Stimulated activated naive CD8-positive, alpha-beta T cell treated with anti-CD3 and anti-CD28 coated beads, Interleukin-15, Interleukin-2, amounts not matched to agents 100 ng/mL and 50 ng/mL, for 24 hours (primary cell): ENCODE measurements around the gene MRNIP.

Experiments
- H3K27ac Mint-ChIP-seq: one replicate; pipeline ENCODE4 v1.8.0; 2021; ENCODE audit warnings: mild to moderate bottlenecking, mixed read lengths
- H3K27me3 Mint-ChIP-seq: one replicate; pipeline ENCODE4 v1.8.0; 2021; ENCODE audit warnings: mixed read lengths
- H3K36me3 Mint-ChIP-seq: one replicate; pipeline ENCODE4 v1.8.0; 2021; ENCODE audit warnings: low read depth, mixed read lengths
- H3K4me1 Mint-ChIP-seq: one replicate; pipeline ENCODE4 v1.8.0; 2021; ENCODE audit warnings: low read depth, mixed read lengths
- H3K4me3 Mint-ChIP-seq: one replicate; pipeline ENCODE4 v1.8.0; 2021; ENCODE audit warnings: mild to moderate bottlenecking, mixed read lengths
- H3K9me3 Mint-ChIP-seq: one replicate; pipeline ENCODE4 v1.8.0; 2021; ENCODE audit warnings: mixed read lengths

MRNIP gene, protein sequence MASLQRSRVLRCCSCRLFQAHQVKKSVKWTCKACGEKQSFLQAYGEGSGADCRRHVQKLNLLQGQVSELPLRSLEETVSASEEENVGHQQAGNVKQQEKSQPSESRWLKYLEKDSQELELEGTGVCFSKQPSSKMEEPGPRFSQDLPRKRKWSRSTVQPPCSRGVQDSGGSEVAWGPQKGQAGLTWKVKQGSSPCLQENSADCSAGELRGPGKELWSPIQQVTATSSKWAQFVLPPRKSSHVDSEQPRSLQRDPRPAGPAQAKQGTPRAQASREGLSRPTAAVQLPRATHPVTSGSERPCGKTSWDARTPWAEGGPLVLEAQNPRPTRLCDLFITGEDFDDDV

DNA sequence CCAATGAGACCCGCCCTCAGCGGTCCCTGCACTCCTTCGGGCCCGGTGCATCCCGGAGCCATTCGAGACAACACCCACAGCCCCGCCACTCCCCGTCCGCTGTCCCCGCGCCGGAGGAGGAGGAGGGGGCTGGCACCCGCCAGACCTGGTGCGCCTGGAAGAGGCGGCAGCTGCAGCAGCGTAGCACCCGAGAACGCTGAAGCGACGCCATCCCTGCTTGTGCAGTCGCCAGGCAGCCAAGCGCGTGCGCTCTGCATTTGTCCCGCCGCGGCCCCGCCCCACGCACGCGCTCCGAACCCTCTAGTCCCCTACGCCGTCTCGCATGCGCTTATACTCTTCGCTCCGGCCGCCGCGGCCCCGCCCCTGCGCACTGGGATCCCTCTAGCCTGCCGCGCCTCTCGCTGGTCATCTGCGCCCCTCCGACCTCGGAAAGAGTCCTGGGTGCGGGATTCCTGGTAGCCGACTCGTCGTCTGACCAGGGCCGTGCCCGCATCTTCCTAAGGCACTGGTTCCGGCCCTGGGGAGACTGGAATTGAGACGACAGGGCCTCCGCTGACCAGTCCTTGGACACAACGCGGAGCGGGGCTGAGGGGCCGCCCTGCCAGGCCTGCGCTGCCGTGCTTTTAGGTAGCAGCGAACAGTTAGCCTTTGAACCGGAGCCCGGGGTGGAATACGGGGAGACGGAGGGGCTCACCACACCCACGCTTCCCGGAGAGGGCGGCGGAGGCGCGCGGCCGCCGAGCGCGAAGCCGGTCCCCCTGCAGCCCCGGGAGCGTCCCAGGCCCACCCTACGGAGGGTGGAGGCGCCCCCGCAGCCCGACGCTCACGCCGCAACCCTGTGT, at the start of gene MRNIP:
MRNIP (minus strand) TSS at position 232 of the 842 bp plus-strand sequence; CDS start at position 211, 21 bp downstream.
- no peaks in the 10 kb centered on the region for H3K9me3 Mint-ChIP-seq
- peak within 1 kb of the TSS; percentile 85 for H3K27ac Mint-ChIP-seq
- H3K4me3 Mint-ChIP-seq, result peak within 1 kb of the TSS; percentile 94
- no peaks in the 10 kb centered on the region for H3K27me3 Mint-ChIP-seq
- peaks cover 15% of the 10 kb centered on the region for H3K36me3 Mint-ChIP-seq
- H3K4me1 Mint-ChIP-seq, result peaks cover 27% of the 10 kb centered on the region

DNA sequence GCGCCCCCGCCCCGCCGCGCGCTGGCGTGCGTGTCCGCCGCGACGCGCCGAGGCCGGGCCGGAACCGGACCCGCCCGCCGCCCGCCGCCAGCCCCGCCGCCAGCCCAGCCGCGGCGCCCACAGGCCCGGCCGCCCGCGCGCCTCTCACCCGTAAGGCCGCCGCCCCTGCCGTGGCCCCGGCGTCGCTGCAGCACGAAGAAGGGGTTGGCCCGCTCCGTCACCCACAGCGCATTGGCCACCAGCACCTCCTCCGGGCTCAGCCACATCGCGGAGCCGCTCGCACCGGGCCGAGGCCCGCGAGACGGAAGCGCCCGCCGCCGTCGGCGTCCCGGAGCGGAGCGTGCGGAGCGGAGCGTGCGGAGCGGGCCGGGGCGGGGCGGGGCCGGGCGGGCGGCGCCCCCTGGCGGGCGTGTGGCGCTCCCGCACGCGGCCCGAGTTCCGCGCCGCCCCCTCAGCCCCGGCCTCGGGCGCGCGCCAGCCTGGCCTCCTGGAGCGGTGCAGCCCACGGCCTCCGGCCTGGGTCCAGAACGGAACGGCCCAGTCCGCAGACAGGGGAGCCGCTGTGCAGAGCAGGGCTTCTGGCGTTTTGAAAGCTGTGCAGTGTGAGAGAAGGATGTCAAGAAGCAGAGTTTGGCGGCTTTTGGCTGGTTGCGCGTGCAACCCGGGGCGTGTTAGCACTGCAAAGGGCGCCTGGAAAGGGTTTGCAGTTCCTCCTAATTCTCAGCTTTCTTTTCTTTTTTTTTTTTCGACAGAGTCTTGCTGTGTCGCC, 49.1 kb upstream of the MRNIP start, which contains the start of gene TBC1D9B:
TBC1D9B (minus strand) TSS at position 342 of the 769 bp plus-strand sequence; CDS start at position 266, 76 bp downstream.
- H3K4me3 Mint-ChIP-seq, result peak within 1 kb of the TSS; percentile 89
- H3K27me3 Mint-ChIP-seq, result no peaks in the 10 kb centered on the region
- H3K4me1 Mint-ChIP-seq, result peaks cover 26% of the 10 kb centered on the region
- H3K27ac Mint-ChIP-seq, result peak within 1 kb of the TSS; percentile 76
- peaks cover 21% of the 10 kb centered on the region for H3K36me3 Mint-ChIP-seq
- H3K9me3 Mint-ChIP-seq, result no peaks in the 10 kb centered on the region

DNA sequence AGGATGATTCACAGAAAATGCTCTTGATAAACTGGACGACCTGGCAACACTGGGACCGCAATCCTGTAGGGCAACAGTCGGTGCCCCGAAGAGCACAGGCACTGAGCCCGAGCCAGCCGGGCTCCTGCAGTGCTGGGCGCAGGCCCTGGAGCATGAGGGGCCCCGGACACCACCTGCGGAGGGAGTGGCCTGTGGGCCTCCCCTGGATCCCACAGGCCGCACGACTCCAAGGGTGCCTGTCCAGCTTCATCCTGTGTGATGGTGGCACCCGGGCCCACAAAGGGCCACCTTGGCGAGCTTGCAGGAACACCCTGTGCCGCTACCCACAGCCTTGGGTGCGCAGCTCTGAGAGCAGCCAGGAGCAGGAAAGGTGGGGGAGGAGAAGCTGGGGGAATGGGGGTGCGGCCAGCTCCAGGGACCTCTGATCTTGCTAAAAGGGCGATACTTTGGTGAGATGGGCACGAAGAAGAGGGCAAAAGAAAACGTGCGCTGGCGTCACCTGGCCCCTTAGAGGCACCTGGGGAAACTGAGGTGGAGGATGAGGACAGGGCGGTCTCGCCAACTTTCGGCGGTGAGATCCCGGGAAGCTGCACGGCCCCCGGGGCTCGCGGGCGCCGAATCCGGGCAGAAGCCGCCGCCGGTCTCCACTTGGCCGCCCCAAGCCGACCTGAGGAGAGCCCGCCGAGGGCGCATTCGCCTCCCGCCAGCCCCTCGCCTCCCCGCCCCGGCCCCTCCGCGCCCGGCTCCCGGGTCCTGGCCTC, 48.4 kb upstream of the MRNIP start:
- Mint-ChIP-seq H3K4me1 (peaks cover 26% of the 10 kb centered on the region), H3K27ac (peak overlapping the region; percentile 76), H3K36me3 (peaks cover 23% of the 10 kb centered on the region), H3K9me3 (no peaks in the 10 kb centered on the region), H3K27me3 (no peaks in the 10 kb centered on the region), H3K4me3 (peak overlapping the region; percentile 89)

DNA sequence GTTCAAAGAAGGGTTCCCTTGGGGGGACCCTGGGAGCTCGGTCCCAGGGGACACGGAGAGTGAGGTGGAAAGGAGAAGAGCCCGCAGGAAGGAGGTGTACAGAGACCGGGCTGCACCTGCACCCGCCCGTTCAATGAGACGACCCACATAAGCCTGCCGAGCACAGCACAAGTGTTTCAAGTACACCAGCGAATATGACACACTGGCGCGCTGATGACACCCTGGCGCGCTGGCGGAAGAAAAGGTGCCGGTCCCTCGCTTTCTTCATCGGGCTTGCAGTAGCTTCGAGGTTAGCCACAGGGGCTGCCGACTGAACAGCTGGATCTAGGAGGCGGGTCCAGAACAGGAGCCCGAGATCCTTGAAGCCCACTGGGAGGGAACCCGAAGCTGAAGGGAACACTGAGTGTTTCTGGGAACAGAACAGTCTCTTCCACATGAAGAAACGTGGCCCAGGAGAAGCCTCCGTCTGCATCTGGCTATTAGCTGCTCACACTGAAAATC, 47.7 kb upstream of the MRNIP start:
- Mint-ChIP-seq H3K27me3 (no peaks in the 10 kb centered on the region), H3K4me1 (peaks cover 26% of the 10 kb centered on the region), H3K36me3 (peaks cover 25% of the 10 kb centered on the region), H3K4me3 (peak overlapping the region; percentile 89), H3K27ac (peak overlapping the region; percentile 68), H3K9me3 (no peaks in the 10 kb centered on the region)

DNA sequence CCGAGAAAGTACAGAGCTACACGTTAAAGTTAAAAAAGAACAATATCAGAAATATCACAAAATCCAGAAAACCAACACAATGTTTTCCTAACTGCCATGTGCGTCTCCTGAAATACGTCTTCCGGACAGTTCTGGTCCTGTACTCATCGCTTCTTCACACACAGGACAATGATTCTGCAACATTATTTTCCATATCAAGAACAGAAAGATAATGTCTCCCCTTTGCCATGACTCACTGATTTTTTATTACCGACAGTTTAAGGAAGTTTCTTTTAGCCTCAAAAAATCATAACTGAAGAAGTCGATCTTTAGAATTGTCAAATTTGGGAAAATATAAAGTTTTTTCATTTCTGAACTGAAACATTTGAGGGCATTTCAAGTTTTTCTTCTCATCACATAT, 46.5 kb upstream of the MRNIP start:
- no peak overlapping the region for H3K27ac Mint-ChIP-seq

DNA sequence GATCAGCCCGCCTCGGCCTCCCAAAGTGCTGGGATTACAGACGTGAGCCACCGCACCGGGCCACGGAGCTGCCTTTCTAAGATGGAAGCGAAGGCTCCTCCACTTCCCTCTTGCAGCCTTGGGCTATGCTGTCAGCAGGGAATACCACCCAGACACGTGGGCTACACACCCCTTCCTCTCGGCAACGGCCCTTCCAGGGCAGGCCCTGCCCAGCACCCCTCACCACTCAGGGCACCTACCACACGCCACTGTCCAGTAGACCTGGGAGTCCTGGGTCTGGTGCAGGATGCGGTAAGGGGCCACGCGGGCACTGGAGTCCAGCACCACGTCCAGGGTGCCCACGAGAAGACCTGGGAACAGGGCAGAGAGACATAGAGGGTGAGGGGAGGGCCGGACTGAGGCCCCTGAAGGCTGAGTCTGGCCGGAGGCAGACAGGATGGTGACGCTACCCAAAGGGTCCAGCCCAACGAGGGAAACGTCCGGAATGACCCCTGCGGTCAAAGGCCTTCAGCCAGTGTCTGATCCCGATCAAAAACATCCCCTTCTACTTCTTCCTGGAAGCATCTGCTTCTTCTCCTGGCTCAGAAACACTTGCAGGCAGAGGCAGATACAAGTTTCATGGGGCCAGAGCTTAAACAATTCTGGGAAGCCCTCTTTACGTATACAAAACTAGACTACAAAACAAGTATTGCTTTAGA, 46.0 kb upstream of the MRNIP start:
- Mint-ChIP-seq H3K27ac (no peak overlapping the region), H3K27me3 (no peaks in the 10 kb centered on the region), H3K36me3 (peaks cover 38% of the 10 kb centered on the region), H3K4me1 (peaks cover 26% of the 10 kb centered on the region), H3K9me3 (no peaks in the 10 kb centered on the region), H3K4me3 (no peak overlapping the region)

More for the DNA sequence above, 46.5 kb upstream of the MRNIP start:
- no peaks in the 10 kb centered on the region for H3K9me3 Mint-ChIP-seq
- no peak overlapping the region for H3K4me3 Mint-ChIP-seq
- no peaks in the 10 kb centered on the region for H3K27me3 Mint-ChIP-seq
- peaks cover 26% of the 10 kb centered on the region for H3K4me1 Mint-ChIP-seq
- H3K36me3 Mint-ChIP-seq, result peaks cover 32% of the 10 kb centered on the region

DNA sequence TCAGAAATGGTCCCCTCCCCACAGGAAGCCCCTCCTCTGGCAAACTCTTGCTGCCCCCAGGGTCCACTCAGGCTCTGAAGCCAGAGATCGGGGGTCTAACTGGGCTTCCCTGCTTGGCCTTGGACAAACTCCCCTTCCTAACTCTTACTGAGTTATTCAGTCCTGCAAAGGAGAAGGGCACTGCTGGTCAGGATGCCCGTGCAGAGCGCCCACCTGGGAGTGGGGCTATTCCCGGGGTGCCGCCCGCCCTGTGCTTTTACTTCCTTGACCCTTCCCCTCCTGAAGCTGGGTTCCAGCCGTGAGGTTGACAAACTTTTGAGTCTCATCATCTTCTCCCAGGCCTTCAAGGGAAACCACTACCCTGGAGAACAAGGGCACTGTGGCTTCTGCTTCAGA, 44.1 kb upstream of the MRNIP start:
- Mint-ChIP-seq H3K27ac (no peak overlapping the region), H3K4me3 (no peak overlapping the region), H3K36me3 (peaks cover 49% of the 10 kb centered on the region), H3K27me3 (no peaks in the 10 kb centered on the region), H3K9me3 (no peaks in the 10 kb centered on the region), H3K4me1 (peaks cover 21% of the 10 kb centered on the region)

DNA sequence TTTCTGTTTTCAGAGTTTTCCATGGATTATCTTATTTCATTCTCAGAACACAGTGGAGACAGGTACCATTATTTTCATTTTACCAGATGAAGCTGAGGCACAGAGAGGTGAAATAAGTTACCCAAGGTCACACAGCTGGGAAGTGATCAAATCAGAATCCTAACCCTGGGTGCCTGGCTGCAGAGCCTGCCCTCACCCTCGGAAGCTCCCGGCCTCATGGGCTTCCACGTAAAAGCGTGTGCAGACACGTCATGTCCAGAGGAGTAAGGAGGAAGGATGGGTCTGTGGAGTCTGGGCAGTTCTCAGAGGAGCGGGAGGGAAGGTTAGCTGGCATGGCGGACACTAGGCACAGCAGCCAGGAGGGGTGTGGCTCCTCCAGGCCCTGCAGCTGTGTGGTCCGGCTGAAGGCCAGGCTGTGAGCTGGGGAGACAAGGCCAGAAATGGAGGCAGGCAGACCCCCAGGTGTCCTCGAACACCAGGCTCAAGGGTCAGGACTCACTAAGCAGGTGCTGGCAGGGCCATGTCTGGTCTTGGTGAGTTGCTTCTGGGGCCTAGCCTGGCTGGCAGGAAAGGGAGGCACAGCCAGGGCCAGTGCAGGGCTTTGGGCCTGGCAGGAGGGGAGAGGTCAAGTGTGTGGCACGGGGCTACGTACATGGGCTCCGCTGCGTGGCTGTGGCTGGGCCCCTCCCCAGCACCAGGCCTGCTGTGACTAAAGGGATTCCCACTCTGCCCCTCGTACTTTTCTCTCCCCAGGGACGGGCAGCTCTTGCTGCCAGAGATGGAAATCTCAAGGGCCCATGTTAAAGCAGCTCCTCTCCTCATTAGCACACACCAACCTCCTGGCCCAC, 43.5 kb upstream of the MRNIP start:
- no peaks in the 10 kb centered on the region for H3K9me3 Mint-ChIP-seq
- H3K4me1 Mint-ChIP-seq, result peaks cover 21% of the 10 kb centered on the region
- no peak overlapping the region for H3K4me3 Mint-ChIP-seq
- H3K27me3 Mint-ChIP-seq, result no peaks in the 10 kb centered on the region
- no peak overlapping the region for H3K27ac Mint-ChIP-seq
- H3K36me3 Mint-ChIP-seq, result peaks cover 54% of the 10 kb centered on the region

DNA sequence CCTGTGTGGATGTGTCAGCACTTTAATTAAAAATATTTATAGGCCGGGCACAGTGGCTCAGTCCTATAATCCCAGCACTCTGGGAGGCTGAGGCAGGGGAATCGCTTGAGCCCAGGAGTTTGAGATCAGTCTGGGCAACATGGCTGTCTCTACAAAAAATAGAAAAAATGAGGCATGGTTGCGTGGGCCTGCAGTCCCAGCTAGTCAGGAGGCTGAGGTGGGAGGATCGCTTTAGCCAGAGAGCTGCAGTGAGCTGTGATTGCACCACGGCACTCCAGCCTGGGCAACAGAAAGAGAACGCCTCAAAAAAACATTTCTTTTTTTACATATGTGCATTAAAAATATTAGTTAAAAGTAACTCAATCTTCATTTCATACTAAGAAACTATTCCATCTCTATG, 42.8 kb upstream of the MRNIP start:
- Mint-ChIP-seq H3K36me3 (peaks cover 54% of the 10 kb centered on the region), H3K4me1 (peaks cover 15% of the 10 kb centered on the region), H3K4me3 (no peak overlapping the region), H3K9me3 (no peaks in the 10 kb centered on the region), H3K27ac (no peak overlapping the region), H3K27me3 (no peaks in the 10 kb centered on the region)

DNA sequence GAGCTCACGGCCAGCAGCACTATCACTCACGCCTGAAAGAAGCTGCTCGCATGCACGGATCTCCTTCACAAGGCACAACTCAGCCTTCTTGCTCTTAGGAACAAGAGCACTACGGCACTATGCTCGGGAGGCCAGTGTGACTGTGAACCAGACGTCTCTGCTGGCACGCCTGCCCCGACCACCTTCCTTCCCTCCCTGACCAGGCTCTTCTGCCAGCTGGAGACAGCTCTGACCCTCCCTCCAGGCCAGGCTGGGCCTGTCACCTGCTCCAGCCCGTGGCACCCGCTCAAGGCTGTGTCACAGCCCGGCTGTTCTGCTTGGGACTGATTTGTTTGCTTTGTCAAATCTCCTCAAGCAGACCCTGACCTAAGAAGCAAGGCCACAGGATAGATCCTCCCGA, 42.1 kb upstream of the MRNIP start:
- Mint-ChIP-seq H3K27ac (no peak overlapping the region), H3K4me1 (peaks cover 8% of the 10 kb centered on the region), H3K9me3 (no peaks in the 10 kb centered on the region), H3K27me3 (no peaks in the 10 kb centered on the region), H3K36me3 (peaks cover 51% of the 10 kb centered on the region), H3K4me3 (no peak overlapping the region)

DNA sequence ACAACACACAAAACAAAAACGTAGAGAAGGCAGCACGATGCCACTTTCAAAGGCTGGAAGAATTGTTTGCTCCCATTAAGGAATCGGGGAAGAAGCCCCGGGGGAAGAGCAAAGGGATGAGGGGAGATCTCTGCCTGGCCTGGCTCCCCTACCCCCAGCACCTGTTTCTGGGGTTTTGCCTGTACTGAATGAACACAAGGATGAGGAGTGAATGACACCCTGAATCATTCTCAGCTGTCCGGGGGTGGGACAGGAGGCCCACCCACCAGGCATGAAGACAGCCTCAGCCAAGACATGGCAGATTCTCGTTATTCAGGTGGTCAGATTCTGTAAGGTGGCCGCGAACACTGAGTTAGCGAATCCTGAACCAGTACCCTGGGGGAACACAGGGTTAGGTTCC, 41.6 kb upstream of the MRNIP start:
- H3K36me3 Mint-ChIP-seq, result peaks cover 52% of the 10 kb centered on the region

DNA sequence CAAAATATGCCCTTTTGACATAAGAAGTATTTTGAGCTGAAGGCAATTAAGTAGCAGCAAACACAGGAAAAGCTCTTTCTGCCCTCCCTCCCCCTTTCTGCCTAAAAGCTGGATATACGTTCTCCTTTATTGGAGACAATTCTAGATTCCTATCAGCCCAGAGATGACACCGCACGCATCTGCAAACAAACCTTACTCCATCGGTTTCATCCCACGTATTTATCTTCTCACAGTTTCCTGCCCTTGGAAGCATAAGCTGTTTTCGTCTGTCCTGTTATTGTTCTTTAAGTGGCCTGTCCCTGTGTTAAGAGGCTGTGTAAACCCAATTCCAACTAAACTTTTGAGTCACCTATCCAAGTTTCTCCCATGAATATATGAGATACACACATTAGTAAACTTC, 37.2 kb upstream of the MRNIP start:
- Mint-ChIP-seq H3K9me3 (no peaks in the 10 kb centered on the region), H3K4me3 (no peak overlapping the region), H3K4me1 (no peaks in the 10 kb centered on the region), H3K36me3 (peaks cover 44% of the 10 kb centered on the region), H3K27me3 (no peaks in the 10 kb centered on the region), H3K27ac (no peak overlapping the region)

More for the DNA sequence above, 41.6 kb upstream of the MRNIP start:
- Mint-ChIP-seq H3K4me1 (peaks cover 4% of the 10 kb centered on the region), H3K27me3 (no peaks in the 10 kb centered on the region), H3K27ac (no peak overlapping the region), H3K4me3 (no peak overlapping the region), H3K9me3 (no peaks in the 10 kb centered on the region)
